RWPE1 (cell line): ENCODE measurements around the gene GBP6.
"Not testable (repeated sequence)": the region's sequence is repeated elsewhere in the genome, so short reads cannot be mapped to it uniquely, and the experiment has no call there.

Experiments used
- CTCF ChIA-PET: fragments of 350-600 bp; sonication (Branson Sonifier 250); formaldehyde crosslinking; extraction: SDS; loops from one replicate; lab custom pipeline; 2021; lab: Yijun Ruan, JAX
- POLR2A ChIA-PET: fragments of 400-600 bp; formaldehyde crosslinking; extraction: SDS; loops from one replicate; lab custom pipeline; 2020; ENCODE audit warnings: antibody characterized with exemption; ENCODE audit not compliant: low non-redundant PET; lab: Yijun Ruan, JAX
- DNase-seq: peaks from one replicate; pipeline ENCODE4 v3.0.0; 2012; ENCODE audit warnings: low spot score
- H3K27ac ChIP-seq: fragments of 450-650 bp; 2 replicates; pipeline ENCODE4 v1.5.1; 2017
- TF ChIP-seq, protein P1 (sequence below): fragments of 450-650 bp; conservative IDR thresholded peaks from 2 replicates; pipeline ENCODE4 v1.5.1; 2017; ENCODE audit warnings: low read depth, mild to moderate bottlenecking

Gene GBP6

DNA sequence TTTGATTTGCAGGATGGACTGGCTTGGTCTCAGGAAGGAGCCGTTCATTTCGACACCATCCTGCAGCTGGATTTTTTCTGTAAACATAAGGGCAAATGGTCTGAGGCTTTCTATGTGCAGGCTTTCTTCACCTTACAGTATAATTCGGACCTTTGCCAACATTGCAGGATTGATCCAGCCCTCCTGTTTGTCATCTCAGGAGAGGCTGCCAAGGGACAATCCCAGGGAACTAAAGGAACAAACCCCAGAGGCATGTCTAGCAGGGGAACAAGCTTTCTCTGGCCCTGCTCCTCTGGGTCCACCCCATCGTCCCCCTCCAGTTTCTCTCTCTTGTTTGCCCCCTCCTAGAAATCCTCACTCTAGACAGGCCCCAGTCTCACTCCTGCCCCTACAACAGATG, 24.8 kb upstream of the GBP6 start:
- ChIA-PET POLR2A (no interaction called here), CTCF (no interaction called here)
- TF ChIP-seq, protein P1, sequence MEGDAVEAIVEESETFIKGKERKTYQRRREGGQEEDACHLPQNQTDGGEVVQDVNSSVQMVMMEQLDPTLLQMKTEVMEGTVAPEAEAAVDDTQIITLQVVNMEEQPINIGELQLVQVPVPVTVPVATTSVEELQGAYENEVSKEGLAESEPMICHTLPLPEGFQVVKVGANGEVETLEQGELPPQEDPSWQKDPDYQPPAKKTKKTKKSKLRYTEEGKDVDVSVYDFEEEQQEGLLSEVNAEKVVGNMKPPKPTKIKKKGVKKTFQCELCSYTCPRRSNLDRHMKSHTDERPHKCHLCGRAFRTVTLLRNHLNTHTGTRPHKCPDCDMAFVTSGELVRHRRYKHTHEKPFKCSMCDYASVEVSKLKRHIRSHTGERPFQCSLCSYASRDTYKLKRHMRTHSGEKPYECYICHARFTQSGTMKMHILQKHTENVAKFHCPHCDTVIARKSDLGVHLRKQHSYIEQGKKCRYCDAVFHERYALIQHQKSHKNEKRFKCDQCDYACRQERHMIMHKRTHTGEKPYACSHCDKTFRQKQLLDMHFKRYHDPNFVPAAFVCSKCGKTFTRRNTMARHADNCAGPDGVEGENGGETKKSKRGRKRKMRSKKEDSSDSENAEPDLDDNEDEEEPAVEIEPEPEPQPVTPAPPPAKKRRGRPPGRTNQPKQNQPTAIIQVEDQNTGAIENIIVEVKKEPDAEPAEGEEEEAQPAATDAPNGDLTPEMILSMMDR, result no peak
- H3K27ac ChIP-seq, result no peak overlapping the region
- no peak for DNase-seq

DNA sequence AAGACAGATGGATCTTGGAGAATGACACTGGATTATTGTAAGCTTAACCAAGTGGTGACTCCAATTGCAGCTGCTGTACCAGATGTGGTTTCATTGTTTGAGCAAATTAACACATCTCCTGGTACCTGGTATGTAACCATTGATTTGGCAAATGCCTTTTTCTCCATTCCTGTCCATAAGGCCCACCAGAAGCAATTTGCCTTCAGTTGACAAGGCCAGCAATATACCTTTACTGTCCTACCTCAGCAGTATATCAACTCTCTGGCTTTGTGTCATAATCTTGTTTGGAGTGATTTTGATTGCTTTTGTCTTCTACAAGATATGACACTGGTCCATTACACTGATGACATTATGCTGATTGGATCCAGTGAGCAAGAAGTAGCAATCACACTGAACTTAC, 18.4 kb upstream of the GBP6 start:
- DNase-seq, H3K27ac ChIP-seq, POLR2A ChIA-PET: not testable (repeated sequence)
- CTCF ChIA-PET, result interaction anchor here (0.6 kb wide), 1 partner anchor 94 kb away, joined by 3 read pairs; no protein-coding TSS in a partner anchor

DNA sequence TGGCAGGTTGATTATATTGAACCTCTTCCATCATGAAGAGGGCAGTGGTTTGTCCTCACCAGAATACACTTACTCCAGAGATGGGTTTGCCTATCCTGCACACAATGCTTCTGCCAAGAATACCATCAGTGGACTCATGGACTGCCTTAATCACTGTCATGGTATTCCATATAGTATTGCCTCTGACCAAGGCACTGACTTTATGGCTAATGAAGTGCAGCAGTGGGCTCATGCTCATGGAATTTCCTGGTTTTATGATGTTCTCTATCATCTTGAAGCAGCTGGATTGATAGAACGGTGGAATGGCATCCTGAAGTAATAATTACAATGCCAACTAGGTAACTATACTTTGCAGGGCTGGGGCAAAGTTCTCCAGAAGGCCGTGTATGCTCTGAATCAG, 16.6 kb upstream of the GBP6 start:
- no peak for DNase-seq
- ChIA-PET POLR2A (no interaction called here), CTCF (no interaction called here)
- no peak overlapping the region for H3K27ac ChIP-seq
- TF ChIP-seq, protein P1, result no peak

DNA sequence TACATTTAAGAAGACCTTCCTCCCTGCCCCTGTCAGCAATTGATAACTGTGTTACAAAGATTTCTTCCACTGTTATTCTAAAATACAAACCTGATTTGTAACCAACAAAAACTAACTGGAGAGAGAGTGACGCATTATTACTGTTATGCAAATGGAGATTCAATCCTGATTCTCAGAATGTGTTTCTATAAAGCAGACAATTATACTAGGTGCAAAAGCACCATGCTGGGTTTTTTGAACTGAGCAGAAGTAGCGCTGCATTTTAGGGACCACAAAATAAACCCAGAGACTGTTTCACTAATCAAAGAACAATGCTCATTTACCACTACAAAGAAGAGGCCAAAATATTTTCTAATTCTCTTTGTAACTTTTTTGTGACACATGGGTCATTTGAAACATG, 13.6 kb upstream of the GBP6 start:
- DNase-seq, result no peak
- CTCF ChIA-PET, result interaction anchor here (1.4 kb wide), 1 partner anchor 8 kb away, joined by 8 read pairs; no protein-coding TSS in a partner anchor
- TF ChIP-seq, protein P1, result no peak
- H3K27ac ChIP-seq, result no peak overlapping the region
- POLR2A ChIA-PET, result no interaction called here

DNA sequence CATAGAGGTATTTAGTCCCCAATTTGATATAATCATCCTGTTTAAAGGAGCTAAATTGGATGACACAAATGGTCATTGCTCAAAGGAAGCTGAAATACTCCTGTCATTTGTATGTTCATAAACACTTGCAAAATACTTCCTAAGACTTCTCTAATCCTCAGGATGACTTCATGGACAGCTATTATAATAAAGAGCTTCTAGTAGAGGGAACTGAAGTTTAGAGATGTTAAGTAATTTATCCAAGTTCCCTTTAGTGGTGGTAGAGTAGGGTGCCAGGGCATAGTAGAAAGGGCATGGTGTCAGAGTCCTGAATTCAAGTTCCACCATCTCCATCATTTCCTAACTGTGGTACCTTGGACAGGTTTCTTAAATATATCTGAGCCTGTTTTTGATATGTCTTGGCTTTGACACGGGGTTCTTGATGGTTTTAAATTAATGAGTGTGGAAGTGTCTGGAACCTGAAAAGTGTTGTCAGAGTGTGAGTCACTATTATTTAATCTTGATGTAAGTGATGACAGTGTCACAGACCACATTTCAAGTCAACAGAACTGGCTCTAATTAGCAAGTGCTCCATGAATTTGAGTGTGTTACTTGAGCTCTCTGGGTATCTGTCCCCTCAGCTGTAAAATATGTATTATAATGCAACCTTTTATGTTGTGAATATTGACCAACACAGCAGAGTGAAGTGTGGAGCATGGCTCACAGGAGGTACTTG, 12.1 kb upstream of the GBP6 start:
- CTCF ChIA-PET, result no interaction called here
- H3K27ac ChIP-seq, result no peak overlapping the region
- no peak for DNase-seq
- POLR2A ChIA-PET, result no interaction called here
- TF ChIP-seq, protein P1, result no peak

DNA sequence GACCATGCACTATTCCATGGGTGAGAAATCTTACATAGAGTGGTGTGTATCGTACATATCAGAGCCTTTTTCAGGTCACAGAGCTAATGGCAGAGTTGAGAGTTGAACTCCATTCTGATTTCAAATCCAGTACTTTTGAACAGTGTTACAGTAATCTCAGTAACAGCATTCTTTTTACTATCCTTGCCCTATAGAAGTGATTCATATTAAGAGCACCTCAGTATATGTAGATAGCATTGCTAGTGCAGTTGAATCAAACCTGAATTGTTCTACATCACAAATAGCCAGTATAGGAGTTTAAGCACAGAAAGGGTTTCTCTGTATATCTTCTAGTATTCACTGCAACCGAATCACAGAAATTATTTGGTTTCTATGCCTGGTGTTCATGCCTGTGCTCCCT, 11.4 kb upstream of the GBP6 start:
- ChIA-PET POLR2A (no interaction called here), CTCF (no interaction called here)
- H3K27ac ChIP-seq, result no peak overlapping the region
- no peak for DNase-seq
- TF ChIP-seq, protein P1, result no peak

DNA sequence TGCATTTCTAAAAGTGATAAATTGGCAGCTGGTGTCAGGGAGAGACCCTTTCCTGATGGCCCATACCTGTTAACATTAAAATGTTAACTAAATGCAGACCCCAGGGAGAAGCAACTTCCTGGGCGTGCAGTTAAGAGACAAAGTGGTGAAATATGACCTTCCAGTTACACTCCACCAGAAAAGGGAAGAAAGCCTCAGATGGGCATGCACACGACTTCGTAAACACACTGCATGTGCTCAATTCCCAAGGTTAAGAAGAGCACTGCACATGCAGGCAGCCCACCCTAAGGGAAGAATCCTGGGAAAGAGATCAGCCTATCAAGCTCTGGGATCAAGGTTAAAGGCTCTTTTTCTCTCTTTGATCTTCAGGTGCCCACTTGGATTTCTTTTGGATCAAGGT, 9.7 kb upstream of the GBP6 start:
- no peak for DNase-seq
- POLR2A ChIA-PET, result no interaction called here
- no peak overlapping the region for H3K27ac ChIP-seq

More for the DNA sequence above, 9.7 kb upstream of the GBP6 start:
- CTCF ChIA-PET, result no interaction called here
- TF ChIP-seq, protein P1, result no peak
